Skeletal muscle satellite cell (primary cell): ENCODE data around the gene TAF4.

Source experiments
- H3K27me3 ChIP-seq: 2 replicates; pipeline ENCODE4 v1.7.0; 2013; ENCODE audit warnings: low read length; ENCODE audit not compliant: control insufficient read depth, insufficient read depth
- H3K36me3 ChIP-seq: 2 replicates; pipeline ENCODE4 v1.7.0; 2013; ENCODE audit warnings: mild to moderate bottlenecking, control low read depth, low read length; ENCODE audit not compliant: insufficient read depth
- H3K4me1 ChIP-seq: 2 replicates; pipeline ENCODE4 v1.7.0; 2013; ENCODE audit warnings: low read length; ENCODE audit not compliant: control insufficient read depth, insufficient read depth
- H3K4me2 ChIP-seq: 2 replicates; pipeline ENCODE4 v1.7.0; 2013; ENCODE audit warnings: mild to moderate bottlenecking, low read length
- H3K4me3 ChIP-seq: 2 replicates; pipeline ENCODE4 v1.7.0; 2013; ENCODE audit warnings: low read length
- H3K9ac ChIP-seq: 2 replicates; pipeline ENCODE4 v1.7.0; 2013; ENCODE audit warnings: mild to moderate bottlenecking, low read depth, low read length, moderate library complexity
- H3K9me3 ChIP-seq: replicated peaks from 2 replicates; pipeline ENCODE4 v1.7.0; 2013; ENCODE audit warnings: mild to moderate bottlenecking, control low read depth, low read length

TAF4 gene

DNA sequence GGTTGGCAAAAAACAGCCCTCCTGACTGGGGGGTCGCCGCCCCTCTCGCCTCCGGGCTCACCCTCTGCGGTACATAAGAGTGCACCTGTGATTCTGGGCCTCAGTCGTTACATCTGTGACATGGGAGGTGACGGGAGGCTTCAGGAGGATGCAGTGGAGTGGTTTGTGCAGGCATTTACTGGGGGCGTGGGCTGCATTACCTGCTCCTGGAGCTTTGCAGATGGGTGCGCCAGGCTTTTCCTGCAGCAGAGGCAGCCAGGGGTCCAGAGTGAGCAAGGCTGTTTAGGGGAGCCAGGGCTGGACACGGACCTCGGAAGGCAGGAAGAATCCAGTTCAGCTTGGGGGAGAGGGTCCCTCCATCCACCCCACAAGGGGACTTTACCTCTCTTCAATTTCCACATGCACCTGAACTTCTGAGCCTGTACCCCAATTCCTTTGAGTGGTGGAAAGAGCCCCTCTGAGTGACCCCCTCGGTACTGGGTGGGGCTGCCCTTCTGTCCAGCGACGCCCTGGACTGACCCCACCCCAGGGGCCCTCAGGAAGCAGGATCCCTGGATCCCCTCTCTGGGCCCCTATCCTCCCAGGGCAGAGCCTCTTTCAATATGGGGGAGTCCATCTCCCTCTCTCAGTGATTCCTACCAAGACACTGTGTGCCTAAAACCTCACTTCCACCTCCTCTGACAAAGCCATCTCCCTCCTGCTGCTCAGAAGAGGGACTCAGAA lies 134.0 kb downstream of the TAF4 start:
- Histone ChIP-seq H3K36me3 (peaks cover 19% of the 10 kb centered on the region), H3K4me3 (no peak overlapping the region), H3K4me2 (no peak overlapping the region), H3K4me1 (no peaks in the 10 kb centered on the region), H3K27me3 (no peaks in the 10 kb centered on the region), H3K9ac (no peak overlapping the region), H3K9me3 (no peaks in the 10 kb centered on the region)

- H3K9me3 ChIP-seq: no peaks in the 10 kb centered on the region
- peaks cover 19% of the 10 kb centered on the region for H3K36me3 ChIP-seq
- no peak overlapping the region for H3K9ac ChIP-seq
- peaks cover 4% of the 10 kb centered on the region for H3K4me1 ChIP-seq
- H3K4me2 ChIP-seq: no peak overlapping the region
- no peaks in the 10 kb centered on the region for H3K27me3 ChIP-seq
- no peak overlapping the region for H3K4me3 ChIP-seq
These were observed 134.8 kb downstream of the TAF4 start for GRCh38 chr20:61930776-61931475.

DNA sequence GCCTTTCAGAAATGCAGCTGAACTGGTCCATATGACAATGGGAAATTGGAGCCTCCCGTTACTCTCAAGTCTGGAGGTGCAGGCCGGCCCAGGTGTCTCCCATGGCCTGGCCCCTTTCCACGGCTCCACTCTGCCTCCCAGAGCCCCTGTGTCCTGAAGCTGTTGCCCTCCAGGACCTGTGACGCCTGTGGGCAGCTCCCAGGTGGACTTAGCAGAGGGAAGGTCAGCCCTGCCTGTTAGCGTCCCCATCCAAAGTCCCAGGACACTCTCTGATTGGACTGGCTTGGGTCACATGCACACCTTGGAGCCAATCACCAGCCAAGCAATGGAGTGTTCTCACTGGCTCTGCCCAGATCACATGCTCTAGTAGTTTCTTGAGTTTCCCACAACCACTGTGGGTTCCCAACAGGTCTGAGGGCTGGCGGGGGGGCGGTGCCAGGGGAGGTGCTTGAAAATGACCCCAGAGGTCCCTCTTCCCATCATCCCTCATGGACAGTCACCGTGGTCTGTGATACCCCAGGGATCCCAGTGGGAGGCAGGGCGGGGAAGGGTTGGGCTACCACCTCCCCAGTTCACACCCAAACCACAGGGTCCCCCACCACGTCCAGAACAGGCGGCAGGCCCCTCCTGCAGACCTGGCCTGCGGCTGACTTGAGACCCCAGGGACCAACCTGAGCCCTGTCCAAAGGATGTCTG lies 135.6 kb downstream of the TAF4 start:
- Histone ChIP-seq H3K9me3 (no peaks in the 10 kb centered on the region), H3K4me3 (no peak overlapping the region), H3K4me1 (peaks cover 12% of the 10 kb centered on the region), H3K36me3 (peaks cover 19% of the 10 kb centered on the region), H3K27me3 (no peaks in the 10 kb centered on the region), H3K4me2 (no peak overlapping the region), H3K9ac (no peak overlapping the region)

- H3K27me3 ChIP-seq: no peaks in the 10 kb centered on the region
- H3K9ac ChIP-seq: no peak overlapping the region
- H3K36me3 ChIP-seq: peaks cover 19% of the 10 kb centered on the region
- H3K4me2 ChIP-seq: no peak overlapping the region
- peaks cover 16% of the 10 kb centered on the region for H3K4me1 ChIP-seq
- H3K9me3 ChIP-seq: no peaks in the 10 kb centered on the region
- H3K4me3 ChIP-seq: no peak overlapping the region
These were observed 136.1 kb downstream of the TAF4 start for GRCh38 chr20:61929561-61929960.

DNA sequence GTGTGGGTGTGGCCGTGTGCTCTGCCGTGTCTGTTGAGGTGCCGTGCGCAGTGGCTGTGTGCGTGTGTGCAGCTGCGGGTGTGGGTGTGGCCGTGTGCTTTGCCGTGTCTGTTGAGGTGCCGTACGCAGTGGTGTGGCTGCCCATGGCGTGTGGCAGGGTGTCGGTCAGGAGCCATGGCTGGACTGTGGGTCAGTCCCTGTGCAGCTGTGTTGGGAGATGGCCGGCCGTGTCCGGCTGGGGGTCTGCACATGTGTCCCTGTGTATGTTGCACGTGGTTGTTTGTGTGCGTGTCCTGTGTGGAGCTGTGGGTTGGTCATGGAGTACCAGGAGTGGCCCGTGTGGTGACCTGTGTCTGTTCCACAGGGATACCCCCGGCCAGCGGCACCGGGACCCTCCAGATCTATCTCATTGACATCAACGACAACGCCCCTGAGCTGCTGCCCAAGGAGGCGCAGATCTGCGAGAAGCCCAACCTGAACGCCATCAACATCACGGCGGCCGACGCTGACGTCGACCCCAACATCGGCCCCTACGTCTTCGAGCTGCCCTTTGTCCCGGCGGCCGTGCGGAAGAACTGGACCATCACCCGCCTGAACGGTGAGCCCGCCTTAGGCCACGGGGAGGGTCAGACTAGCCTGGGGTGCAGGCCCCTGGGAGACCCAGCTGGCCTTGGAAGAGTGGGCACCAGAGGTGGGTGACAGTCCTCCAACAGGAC lies 137.7 kb downstream of the TAF4 start:
- Histone ChIP-seq H3K27me3 (no peaks in the 10 kb centered on the region), H3K9ac (no peak overlapping the region), H3K4me3 (no peak overlapping the region), H3K4me2 (no peak overlapping the region), H3K4me1 (peaks cover 16% of the 10 kb centered on the region), H3K36me3 (peaks cover 15% of the 10 kb centered on the region), H3K9me3 (no peaks in the 10 kb centered on the region)

DNA sequence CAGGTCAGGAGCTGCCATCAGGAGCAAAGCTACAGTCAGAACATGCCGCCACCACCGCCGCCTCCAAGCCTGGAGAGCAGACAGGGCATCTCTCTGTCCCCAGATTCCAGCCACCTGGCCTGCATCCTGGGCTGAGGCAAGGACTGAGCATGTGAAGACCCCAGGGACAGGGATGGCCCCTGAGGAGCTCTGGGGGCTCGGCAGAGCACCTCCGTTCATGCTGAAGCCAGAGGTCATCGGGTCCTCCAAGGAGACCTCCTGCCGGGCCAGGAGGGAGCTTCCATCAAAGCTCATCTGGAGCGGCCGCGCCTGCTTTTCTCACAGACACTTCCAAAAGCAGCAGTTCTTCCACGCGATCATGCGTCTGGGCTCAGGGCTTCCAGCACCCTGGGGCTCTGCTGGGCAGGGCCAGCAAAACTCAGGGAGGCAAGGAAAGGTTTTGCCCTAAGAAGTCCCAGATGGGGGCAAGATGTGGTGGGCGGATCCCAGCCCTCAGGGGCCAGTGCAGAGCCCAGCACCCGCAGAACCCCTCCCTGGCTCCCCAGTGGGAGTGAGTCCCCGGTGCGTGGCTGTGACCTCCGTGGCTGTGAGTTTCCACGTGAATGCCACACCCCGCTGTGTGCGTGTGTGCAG lies 138.4 kb downstream of the TAF4 start:
- no peaks in the 10 kb centered on the region for H3K9me3 ChIP-seq
- H3K27me3 ChIP-seq: no peaks in the 10 kb centered on the region
- H3K4me3 ChIP-seq: no peak overlapping the region
- peaks cover 16% of the 10 kb centered on the region for H3K4me1 ChIP-seq
- H3K4me2 ChIP-seq: no peak overlapping the region
- peaks cover 12% of the 10 kb centered on the region for H3K36me3 ChIP-seq
- no peak overlapping the region for H3K9ac ChIP-seq

DNA sequence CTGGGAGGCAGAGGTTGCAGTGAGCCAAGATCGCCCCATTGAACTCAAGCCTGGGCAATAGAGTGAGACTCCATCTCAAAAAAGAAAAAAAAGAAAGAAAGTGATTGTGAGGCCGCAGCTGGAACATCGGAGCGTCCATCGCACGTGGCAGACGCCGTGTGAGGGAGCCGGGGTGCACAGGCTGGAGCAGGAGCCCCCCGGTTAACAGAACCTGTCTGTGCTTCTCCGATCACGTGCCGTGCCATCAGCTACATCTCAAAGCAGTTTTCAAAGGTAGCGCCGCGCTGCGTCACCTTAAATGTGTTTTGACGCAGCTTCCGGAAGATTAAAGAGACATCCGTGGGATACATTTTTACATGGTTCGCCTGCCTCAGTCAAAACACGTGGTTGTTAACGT lies 138.9 kb downstream of the TAF4 start:
- peaks cover 16% of the 10 kb centered on the region for H3K4me1 ChIP-seq
- H3K27me3 ChIP-seq: no peaks in the 10 kb centered on the region
- peaks cover 12% of the 10 kb centered on the region for H3K36me3 ChIP-seq
- H3K9me3 ChIP-seq: no peaks in the 10 kb centered on the region
- H3K9ac ChIP-seq: no peak overlapping the region
- no peak overlapping the region for H3K4me2 ChIP-seq
- H3K4me3 ChIP-seq: no peak overlapping the region

DNA sequence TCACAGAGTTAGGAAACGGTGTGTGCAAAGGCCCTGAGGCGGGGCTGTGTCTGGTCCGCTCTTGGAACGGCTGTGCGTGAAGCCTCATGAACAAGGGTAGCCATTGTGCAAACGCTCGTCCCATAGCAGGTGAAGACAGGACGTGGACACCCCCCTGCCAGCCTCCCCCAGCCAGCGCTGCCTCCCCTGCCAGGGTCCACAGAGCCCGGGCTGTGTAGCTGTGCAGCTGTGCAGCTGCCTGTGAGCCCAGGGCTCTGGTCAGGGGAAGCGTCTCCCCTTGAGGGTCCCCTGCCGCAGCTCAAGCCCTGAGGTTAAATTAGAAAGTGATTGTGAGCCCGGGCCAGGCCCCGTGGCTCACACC lies 139.4 kb downstream of the TAF4 start:
- Histone ChIP-seq H3K27me3 (no peaks in the 10 kb centered on the region), H3K4me3 (no peak overlapping the region), H3K9me3 (no peaks in the 10 kb centered on the region), H3K36me3 (peaks cover 12% of the 10 kb centered on the region), H3K4me2 (no peak overlapping the region), H3K4me1 (peaks cover 16% of the 10 kb centered on the region), H3K9ac (no peak overlapping the region)

DNA sequence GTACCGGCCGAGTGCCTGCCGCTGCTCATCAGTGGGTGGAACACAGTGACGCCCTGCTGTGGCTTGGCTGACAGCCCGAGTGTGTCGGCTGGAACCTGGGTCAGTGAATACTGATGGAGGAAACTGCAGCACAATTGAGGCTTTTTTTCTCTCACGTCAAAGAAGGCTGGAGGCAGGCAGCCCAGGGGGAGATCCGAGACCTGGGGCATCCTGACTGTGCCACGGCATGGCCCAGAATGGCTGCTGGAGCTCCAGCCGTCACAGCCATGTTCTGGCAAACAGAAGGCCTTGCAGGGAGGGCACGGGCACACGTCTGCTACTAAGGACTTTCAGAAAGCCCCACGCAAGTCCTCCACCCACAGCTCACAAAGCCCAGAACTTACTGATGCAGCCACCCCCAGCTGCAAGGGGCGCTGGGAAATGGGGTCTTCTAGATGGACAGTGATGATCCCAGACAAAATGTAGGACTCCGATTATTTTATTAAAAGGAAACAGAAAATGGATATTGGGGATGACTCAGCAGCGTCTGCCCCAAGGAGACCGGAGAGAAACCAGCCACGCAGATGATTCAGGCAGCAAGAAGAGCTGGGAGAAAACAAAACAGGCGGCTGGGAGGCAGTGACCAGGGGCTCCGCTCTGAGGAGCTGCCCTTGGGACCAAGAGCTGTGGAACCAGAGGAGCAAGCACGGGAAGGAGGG lies 140.0 kb downstream of the TAF4 start:
- peak overlapping the region; percentile 49 for H3K4me3 ChIP-seq
- peaks cover 12% of the 10 kb centered on the region for H3K36me3 ChIP-seq
- no peaks in the 10 kb centered on the region for H3K27me3 ChIP-seq
- no peaks in the 10 kb centered on the region for H3K9me3 ChIP-seq
- peaks cover 16% of the 10 kb centered on the region for H3K4me1 ChIP-seq
- peak overlapping the region; percentile 29 for H3K9ac ChIP-seq
- peak overlapping the region; percentile 59 for H3K4me2 ChIP-seq

DNA sequence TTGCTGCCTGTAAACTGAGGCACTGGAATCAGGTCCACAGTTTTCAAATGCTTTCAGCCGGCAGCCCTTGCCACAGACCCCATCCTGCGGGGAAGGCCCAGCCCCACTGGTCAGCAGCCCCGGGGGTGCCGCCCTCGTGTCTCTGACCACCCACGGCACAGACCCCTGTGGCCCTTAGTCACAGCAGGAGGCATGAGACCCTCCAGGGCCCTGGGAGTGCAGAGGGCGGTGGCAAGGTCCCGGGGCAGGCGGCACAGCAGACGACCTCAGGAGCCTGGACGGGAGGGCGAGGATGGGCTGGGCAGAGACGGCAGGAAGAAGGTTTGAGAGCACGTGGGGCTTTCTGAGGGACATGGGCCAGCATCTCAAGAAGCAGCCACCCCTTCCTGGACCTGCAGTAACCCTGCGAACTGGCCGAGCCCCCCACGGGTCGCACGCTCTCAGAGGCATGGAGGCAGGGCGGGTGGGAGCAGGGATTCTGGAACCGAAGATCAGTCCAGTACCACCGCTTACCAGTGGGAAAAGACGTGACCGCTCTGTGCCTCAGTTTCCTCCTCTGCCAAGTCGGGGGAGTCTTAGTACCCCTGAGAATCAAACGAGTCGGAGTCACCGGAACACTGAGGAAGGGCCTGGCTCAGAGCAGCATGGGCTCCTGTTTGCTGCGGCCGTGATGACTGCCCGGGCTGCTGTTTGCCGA lies 140.7 kb downstream of the TAF4 start:
- Histone ChIP-seq H3K9ac (peak overlapping the region; percentile 29), H3K27me3 (no peaks in the 10 kb centered on the region), H3K36me3 (peaks cover 11% of the 10 kb centered on the region), H3K4me3 (no peak overlapping the region), H3K4me1 (peaks cover 16% of the 10 kb centered on the region), H3K9me3 (no peaks in the 10 kb centered on the region), H3K4me2 (no peak overlapping the region)
